GM11168 (cell line): Measurements from ENCODE around the gene LMNTD2.
"Not testable (repeated sequence)": the region's sequence is repeated elsewhere in the genome, so short reads cannot be mapped to it uniquely, and the experiment has no call there.

ENCODE experiments used
- in situ Hi-C: fragments of 300-500 bp; cut with MboI; formaldehyde crosslinking; loops from one replicate; pipeline ENCODE4 v1.12.0; 2022; ENCODE audit warnings: low sequenced_read_pairs; ENCODE audit not compliant: unreplicated experiment

The LMNTD2 gene

DNA sequence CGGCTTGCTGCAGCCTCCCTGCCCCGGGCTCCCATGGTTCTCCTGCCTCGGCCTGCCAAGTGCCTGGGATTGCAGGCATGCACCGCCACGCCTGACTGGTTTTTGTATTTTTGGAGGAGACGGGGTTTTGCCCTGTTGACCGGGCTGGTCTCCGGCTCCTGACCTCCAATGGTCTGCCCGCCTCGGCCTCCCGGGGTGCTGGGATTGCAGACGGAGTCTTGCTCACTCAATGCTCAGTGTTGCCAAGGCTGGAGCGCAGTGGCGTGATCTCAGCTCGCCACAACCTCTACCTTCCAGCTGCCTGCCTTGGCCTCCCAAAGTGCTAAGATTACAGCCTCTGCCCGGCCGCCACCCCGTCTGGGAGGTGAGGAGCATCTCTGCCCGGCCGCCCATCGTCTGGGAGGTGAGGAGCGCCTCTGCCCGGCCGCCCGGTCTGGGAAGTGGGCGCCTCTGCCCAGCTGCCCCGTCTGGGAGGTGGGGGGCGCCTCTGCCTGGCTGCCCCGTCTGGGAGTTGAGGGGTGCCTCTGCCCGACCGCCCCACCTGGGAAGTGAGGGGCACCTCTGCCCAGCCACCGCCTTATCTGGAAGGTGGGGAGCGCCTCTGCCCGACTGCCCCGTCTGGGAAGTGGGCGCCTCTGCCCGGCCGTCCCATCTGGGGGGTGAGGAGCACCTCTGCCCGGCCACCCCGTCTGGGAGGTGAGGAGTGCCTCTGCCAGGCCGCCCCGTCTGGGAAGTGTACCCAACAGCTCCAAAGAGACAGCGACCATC is 43.4 kb downstream of the LMNTD2 start:
- in situ Hi-C loops: not testable (repeated sequence)

DNA sequence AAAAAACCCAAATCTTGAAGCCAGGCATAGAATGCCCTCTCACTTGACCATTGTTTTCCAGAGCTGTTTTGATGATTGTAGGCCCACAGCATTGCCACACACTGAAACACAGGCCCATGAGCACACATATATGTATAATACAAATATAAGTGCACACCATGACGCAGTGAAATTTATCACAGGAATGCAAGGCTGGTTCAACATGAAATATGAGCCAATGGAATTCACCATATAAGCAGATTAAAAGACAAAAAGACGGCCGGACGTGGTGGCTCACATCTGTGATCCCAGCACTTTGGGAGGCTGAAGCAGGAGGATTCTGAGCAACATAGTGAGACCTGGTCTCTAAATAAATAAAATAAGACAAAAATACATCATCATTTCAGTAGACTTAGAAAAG is 44.1 kb downstream of the LMNTD2 start:
- in situ Hi-C loops: no loop called here

GRCh38 chr11:515131-515530 is 45.4 kb downstream of the LMNTD2 start:
- in situ Hi-C loops: no loop called here

DNA sequence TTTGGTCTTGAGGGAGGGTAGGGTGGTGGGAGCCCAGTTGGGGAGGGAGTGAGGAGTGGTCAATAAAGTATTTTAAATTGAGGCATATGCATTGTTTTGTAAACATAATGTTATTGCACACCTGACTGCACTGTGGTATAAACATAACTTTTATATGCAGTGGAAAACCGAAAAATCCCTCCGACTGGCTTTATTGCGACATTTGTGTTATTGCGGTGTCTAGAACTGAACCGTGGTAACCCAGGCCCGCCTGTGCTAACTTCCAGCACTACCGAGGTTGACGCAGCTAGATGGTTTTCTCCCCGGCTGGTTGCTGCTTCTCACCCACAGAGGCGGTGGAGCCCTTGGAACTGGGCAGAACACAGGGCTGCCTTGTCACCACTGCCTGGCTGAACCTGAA is 45.9 kb downstream of the LMNTD2 start:
- in situ Hi-C loops: no loop called here

GRCh38 chr11:512761-513595 is 47.6 kb downstream of the LMNTD2 start:
- in situ Hi-C loops: no loop called here

GRCh38 chr11:508956-509355 is 51.6 kb downstream of the LMNTD2 start:
- in situ Hi-C loops: no loop called here

- in situ Hi-C loops: no loop called here
Measured at GRCh38 chr11:507727-508515, 52.6 kb downstream of the LMNTD2 start.

DNA sequence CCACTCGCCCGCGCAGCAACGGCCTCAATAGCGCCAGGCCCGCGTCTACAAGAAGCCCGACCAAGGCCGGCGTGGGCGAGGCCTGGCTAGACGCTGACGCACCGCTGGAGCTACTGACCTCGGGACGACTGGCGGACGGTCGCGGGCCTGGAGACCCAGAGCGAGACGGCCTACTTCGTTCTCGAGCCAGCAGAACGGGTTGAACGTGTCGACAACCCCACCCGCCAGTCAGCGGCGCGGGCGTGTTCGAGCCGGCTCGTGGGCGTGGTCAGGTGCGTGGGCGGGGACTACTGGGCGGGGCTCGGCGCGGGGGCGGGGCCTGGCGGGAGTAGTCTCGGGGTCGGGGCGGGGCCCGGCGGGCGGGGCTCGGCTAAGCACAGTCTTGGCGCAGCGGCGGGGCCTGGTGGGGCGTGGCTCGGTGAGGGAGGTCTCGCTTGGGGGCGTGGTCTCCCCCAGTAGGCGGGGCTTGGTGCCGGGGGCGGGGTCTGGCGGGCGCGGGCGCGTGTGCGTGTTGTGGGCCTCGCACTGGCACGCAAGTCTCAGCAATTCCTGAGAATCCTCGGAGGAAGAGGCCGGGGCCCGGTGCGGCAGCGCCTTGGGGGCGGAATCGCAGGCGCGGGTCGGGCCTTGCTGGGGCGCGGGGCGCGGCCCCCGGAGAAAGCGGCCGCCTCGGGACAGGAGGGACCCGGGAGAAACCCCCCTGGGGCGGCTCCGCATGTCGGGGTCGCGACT is 53.4 kb downstream of the LMNTD2 start, which contains the start of gene RNH1:
TSS of gene RNH1 (minus strand) at position 248 of the 732 bp plus-strand sequence. CDS start 5,080 bp downstream, outside the sequence.
- in situ Hi-C loops: no loop called here

DNA sequence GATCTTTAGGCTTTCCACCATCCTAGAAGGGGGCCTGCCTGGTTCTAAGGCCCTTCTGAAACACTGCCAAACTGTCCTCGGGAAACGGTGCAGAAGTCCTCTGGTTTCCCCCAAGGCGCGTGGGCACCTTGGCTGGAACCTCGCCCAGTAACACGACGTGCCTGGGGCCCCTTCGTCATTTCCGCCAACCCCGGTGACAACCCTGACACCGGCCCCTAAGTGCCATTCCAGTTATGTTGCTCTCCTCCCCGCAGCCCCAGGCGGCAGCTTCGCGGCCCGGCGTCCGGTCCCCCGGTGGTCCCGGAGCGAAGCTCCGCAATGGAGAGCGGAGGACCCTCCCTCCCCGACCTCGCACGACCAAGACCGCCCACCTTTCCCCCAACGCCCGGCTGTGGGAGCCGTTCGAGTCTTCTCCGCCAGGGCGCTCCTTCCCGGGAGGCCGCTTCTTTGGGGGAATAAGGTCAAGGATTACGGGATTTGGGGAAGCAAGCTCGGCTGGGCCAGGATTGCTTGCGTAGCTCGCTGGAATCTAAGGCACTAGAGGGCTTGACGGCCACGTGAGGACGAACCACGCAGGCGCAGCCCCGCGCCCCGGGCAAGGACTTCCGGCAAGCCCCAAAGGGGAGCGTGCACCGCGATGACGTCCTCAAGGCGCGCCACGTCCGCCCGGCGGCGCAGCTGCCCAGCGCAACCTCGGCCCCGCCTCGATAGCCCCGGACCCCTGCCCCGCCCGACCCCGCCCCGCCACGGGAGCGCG is 54.1 kb downstream of the LMNTD2 start:
- in situ Hi-C loops: no loop called here

DNA sequence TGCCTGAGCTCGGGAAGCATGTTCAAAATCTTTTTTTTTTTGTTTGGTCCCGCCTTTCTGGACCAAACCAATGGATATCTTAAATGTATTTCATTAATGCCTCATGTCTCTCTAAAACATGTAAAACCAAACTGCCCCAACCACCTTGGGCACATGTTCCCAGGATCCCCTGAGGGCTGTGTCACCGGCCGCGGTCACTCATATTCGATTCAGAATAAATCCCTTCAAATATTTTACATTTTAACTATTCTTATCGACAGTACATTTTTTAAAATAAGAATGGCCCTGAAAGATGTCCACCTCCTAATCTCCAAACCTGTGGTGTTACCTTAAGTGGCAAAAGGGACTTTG is 55.6 kb downstream of the LMNTD2 start:
- in situ Hi-C loops: no loop called here
